Esophagus mucosa (tissue), 1 donor: ENCODE results near the gene SLC13A4. TPM values are rescaled to one million over a fixed set of nuclear protein-coding genes. Genes with fewer than 3 reads are reported as not detected.
"Not testable (repeated sequence)": the region's sequence is repeated elsewhere in the genome, so short reads cannot be mapped to it uniquely, and the experiment has no call there.

Experiments
- ATAC-seq: fragments of 200-7000 bp; cut with Tn5 transposase; one replicate; pipeline ENCODE4 v1.9.1; 2020
- total RNA-seq: library from RNA; stranded (reverse); gene quantifications from one replicate; pipeline ENCODE4 v1.2.4, GENCODE V29; 2023
- donor health status: DM: yes; HTN: yes; CAD: no.

Gene SLC13A4
- total RNA-seq, 1 donor from 2014 or later: 3.0 TPM

- no peak for ATAC-seq
These were observed 19.4 kb upstream of the SLC13A4 start for GRCh38 chr7:135747366-135747765.

DNA sequence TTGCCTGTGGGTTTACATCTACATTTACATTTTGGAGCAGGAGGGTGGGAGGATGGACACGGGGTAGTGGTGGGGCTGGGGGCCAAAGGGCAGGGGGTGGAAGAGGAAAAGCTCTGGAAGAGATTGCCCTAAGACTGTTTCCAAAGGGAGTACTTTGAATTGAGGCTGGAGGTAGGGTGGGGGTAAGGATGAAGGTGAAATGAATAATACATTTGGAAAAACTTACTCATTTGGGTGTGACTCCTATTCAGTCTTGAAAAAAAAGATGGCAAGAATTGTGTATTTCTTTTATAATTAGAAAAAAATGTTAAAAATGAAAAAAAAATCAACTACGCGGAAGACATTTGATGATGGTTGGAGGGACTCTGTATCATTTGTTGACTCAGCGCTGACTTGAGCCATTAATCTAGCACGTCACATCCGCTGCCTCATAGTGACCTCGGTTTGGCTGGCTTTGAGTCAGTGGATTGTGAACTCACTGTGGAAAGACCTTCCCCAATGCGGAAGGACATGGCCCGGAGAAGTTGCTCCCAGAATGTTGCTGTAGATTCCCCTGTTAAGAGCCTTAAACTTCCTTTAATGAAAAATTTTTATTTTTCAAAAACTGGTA, 17.8 kb upstream of the SLC13A4 start:
- ATAC-seq: peak; percentile 85

- peak; percentile 91 for ATAC-seq
These were observed 17.1 kb upstream of the SLC13A4 start for GRCh38 chr7:135744938-135745702.

GRCh38 chr7:135743907-135744731, 16.1 kb upstream of the SLC13A4 start:
- no peak for ATAC-seq

GRCh38 chr7:135742371-135742770, 14.4 kb upstream of the SLC13A4 start:
- ATAC-seq: no peak

GRCh38 chr7:135741905-135742304, 13.9 kb upstream of the SLC13A4 start:
- no peak for ATAC-seq

- ATAC-seq: no peak
These were observed 12.9 kb upstream of the SLC13A4 start for GRCh38 chr7:135740889-135741288.

- not testable (repeated sequence) for ATAC-seq
These were observed 9.3 kb upstream of the SLC13A4 start for GRCh38 chr7:135737306-135737647.

DNA sequence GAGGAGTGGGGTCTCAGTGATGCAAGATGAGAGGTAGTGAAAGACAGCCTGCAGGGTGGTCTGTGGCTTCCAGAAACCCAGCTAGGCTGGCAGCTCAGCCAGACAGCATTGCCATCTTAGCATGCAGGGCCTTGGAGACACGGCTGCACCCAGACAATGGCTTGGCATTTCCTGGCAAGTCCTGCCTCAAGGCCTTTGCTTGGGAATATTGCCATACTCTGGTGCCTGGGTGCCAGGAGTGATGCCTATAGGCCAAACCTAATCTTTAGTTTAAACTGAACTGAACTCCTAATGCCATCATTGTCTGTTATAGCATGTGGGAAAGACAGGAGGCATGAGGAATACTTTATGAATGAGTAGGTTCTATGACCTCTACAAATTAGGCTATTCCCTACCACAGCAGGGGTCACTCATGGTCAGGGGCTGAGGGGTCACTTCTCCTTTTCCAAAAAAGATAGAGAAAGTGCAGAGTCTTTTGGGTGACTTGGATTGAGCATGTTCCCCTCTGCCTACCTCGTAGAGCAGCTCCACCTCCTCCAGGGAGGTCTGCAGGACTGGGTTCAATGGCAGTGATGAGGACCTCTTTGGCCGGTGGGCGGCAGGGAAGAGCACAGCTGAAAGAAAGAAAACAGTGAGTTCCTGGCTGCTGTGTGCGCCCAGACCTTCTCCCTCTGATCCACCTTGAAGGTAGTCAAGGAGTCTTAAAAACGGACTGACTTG, 8.8 kb upstream of the SLC13A4 start:
- peak; percentile 91 for ATAC-seq

GRCh38 chr7:135734343-135734689, 6.3 kb upstream of the SLC13A4 start:
- ATAC-seq: no peak

DNA sequence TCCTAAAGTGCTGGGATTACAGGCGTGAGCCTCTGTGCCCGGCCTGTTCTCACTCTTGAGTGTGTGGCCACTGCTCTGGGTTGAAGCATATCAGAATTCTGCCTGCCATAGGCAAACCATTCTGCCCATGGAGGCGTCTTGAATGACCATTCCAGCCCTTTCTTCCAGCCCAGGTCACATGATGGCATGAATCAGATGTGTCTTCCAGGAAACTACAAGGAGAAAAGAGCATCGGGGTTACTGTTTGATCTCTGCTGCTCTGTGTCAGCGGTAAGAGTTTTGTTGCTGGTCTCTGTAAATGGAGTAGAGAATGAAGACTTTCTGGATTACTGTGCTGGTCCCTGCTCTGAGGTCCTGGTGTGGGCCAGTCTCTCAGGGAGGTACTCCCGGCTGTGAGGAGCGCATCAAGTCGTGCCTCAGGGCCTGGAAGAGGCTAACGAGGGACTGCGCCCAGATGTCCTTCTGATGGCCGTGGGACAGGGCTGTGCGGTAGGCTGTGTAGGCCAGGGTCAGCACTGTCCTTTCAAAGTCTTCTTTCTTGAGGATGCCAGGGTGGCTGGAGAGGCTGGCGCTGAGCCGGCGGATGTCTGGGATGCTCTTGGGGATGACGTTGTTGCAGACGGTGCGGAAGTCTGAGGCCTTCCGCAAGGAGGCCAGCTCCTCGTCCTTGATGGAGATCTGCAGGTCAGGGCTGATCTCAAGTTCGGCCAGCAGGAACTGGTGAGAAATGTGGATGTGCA, 5.8 kb upstream of the SLC13A4 start:
- ATAC-seq: no peak

- ATAC-seq: no peak
These were observed 3.1 kb upstream of the SLC13A4 start for GRCh38 chr7:135731131-135731530.

GRCh38 chr7:135729230-135729629, 1.2 kb upstream of the SLC13A4 start:
- ATAC-seq: no peak

DNA sequence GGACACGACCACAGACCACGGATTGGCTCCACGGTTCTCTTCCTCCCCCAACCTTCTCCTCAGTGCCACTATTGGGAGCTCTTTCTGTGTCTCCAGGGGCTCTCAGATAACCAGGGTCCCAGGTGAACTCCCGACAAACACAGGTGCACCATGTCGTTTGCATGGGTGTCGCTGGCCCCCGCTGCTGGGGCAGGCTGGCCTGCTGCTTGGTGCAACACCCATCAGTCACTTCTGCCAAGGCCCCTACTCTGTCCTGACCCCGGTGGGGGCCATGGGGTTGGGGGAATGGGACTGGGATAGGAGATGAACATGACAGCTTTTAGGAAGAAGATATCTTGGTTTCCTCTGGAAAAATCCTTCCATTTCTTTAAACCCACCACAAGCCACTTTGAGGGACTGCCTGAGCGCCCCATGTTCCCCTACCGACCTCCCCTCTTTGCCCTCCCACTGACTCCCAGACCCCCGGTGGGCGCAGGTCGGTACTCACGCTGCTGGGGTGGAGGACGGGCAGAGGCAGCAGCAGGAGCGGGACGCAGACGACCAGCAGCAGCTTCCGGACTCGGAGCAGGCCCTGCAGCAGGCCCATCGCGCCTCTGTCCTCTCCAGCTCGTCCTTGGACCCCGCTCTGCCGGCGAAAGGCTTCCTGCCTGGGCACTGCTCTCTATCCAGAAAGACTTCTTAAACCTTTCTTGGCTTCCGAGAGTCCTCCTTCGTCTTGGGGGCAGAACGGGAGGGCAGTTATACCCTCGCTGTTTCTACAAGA, 894 bp downstream of the SLC13A4 start:
- ATAC-seq: no peak

- no peak for ATAC-seq
These were observed 1.7 kb downstream of the SLC13A4 start for GRCh38 chr7:135726276-135726788.

DNA sequence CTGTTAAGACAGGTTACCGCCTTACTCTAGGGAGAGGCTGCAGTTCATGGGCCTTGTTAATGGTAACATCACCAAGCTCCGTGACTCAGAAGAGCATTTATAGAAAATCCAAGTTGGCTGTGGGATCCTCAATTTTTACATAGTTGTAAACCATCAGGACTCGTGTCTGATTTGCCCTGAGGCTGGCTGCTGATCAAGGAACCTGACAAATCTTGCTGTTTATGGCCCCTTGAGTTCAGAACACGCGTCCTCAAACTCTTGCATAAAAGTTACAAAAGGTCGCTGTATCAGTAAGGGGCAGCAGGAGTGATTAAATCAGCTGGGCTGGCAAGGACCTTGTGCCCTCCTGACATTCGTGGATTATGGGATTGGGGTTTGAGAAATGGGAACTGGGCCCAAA, 4.6 kb downstream of the SLC13A4 start:
- no peak for ATAC-seq

- ATAC-seq: no peak
These were observed 6.7 kb downstream of the SLC13A4 start for GRCh38 chr7:135721198-135721820.

DNA sequence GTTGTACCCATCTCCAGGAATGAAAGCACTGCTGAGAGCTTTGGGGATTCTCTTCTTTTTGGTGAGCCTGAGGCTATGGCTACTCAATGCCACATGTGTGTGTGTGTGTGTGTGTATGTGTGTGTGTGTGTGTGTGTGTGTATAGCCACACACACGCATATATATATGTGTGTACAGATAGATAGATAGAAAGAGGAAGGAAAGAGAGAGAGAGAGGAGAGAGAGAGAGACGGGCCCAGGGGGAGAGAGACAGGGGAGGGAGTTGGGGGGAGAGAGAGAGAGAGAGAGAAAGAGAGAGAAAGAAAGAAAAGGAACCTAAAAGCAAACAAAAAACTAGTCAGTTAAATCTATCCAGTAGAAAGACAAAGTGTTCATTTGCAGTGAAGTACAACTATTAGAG, 8.3 kb downstream of the SLC13A4 start:
- no peak for ATAC-seq

DNA sequence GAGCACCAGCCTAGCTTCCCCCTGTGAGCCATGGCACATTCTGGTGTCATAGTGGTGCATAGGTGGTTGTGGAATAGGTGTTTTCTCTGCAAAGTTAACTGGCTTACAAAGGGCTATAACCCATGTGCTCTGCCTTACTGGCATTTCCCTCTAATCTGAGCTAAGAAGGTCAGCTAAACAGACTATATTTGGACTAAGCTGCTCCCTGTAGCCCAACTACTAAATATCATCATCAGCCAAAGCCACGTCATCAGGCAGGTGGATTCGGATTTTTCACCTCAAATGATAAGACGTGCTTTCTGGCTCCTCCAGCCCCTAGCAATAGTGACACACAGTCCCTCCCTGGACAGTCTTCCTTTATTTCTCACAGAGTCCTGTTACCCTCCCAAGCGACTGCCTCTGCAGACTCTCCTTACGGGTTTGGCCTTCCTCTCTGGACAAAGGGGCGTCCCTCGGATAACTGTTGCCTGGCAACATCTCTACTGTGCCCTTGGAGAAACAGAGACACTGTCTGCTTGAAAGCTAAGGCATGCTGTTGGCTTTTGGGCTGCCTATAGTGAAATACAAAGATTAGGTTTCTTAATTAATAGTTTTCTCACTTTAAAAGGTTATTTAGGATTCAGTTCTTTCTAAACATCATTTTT, 9.1 kb downstream of the SLC13A4 start:
- ATAC-seq: no peak

DNA sequence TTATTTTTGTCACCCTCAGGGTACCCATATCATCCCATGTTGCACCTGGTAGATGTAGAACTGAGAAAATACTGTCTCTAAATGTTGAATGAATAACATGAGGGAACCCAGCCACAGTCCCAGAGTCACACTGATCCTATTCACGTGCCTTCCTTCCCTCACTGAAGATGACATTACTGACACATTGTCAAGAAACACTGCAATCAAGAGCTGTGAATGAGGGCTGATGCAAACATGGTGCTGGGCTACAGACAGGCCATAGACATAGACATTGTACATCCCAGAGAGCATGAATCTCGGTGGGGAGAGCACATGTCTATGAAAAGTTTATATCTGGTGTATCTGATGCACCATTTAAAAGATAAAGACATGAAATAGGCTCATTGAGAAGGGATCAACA, 9.8 kb downstream of the SLC13A4 start:
- ATAC-seq: no peak
